HepG2 (cell line): Measurements from ENCODE around the gene ZNF343. TPM values are rescaled to one million over a fixed set of nuclear protein-coding genes. Genes with fewer than 3 reads are reported as not detected.

ENCODE experiments used
- CCAR2 ChIP-seq: fragments of 200-400 bp; formaldehyde crosslinking; optimal IDR thresholded peaks from 2 replicates; pipeline ENCODE3; 2018; ENCODE audit warnings: low read depth, mild to moderate bottlenecking, low read length, moderate library complexity
- HCFC1 ChIP-seq: fragments of 150-350 bp; IDR thresholded peaks from 2 replicates; pipeline ENCODE4 v1.6.1; 2014; ENCODE audit warnings: low read depth, low read length
- ISL2 ChIP-seq: sonication (generic); formaldehyde crosslinking; IDR thresholded peaks from 2 replicates; pipeline ENCODE4 v1.5.0; 2020; ENCODE audit warnings: missing genetic modification reagents
- NFYC ChIP-seq: IDR thresholded peaks from 2 replicates; pipeline ENCODE4 v1.6.1; 2016; ENCODE audit warnings: missing genetic modification reagents, missing compliant biosample characterization
- PREB ChIP-seq: sonication (generic); formaldehyde crosslinking; IDR thresholded peaks from 2 replicates; pipeline ENCODE4 v1.4.0; 2020; ENCODE audit warnings: missing genetic modification reagents
- RAD21 ChIP-seq: fragments of 450-650 bp; formaldehyde crosslinking; IDR thresholded peaks from 2 replicates; pipeline ENCODE4 v1.5.0; 2020; ENCODE audit warnings: mild to moderate bottlenecking
- SKIL ChIP-seq: sonication (generic); formaldehyde crosslinking; IDR thresholded peaks from 2 replicates; pipeline ENCODE4 v1.8.0; 2022; ENCODE audit warnings: missing genetic modification reagents, mild to moderate bottlenecking, moderate library complexity, borderline replicate concordance
- ZKSCAN5 ChIP-seq: sonication (generic); formaldehyde crosslinking; IDR thresholded peaks from 2 replicates; pipeline ENCODE4 v1.5.1; 2020; ENCODE audit warnings: mild to moderate bottlenecking, missing genetic modification reagents
- ZNF407 ChIP-seq: sonication (generic); formaldehyde crosslinking; IDR thresholded peaks from one replicate; pipeline ENCODE4 v1.5.1; 2020; ENCODE audit warnings: mild to moderate bottlenecking, missing genetic modification reagents; ENCODE audit errors: not compliant biosample characterization
- polyA plus RNA-seq, 8 experiments: library from polyadenylated mRNA; depleted of rRNA in 3 of 8; stranded (reverse) in 7 of 8; unstranded in 1 of 8; fragments of >200 nt; fragmentation: Illumina TruSeq in 4 of 8; extraction: Trizol in 4 of 8; gene quantifications; 2 replicates each; pipeline versions ENCODE4 v1.2.1 to v1.2.3, GENCODE V29; 2011 to 2016; ENCODE audit warnings: low read depth in 4 of 8, missing spikeins in 1 of 8, mixed read lengths in 1 of 8; ENCODE audit not compliant: insufficient read depth in 1 of 8
- total RNA-seq, 5 experiments: library from RNA; depleted of rRNA; stranded (reverse); fragments of >200 nt; fragmentation: Illumina TruSeq; extraction: Trizol; gene quantifications; 2 replicates each; pipeline ENCODE4 v1.2.3, GENCODE V29; 2016; ENCODE audit warnings: low read depth in 1 of 5
- TF ChIP-seq, protein P1 (sequence below): IDR thresholded peaks from 2 replicates; pipeline ENCODE4 v1.6.1; 2016; ENCODE audit warnings: missing compliant biosample characterization, missing genetic modification reagents, borderline replicate concordance
- TF ChIP-seq, protein P2 (sequence below): sonication (generic); formaldehyde crosslinking; IDR thresholded peaks from 2 replicates; pipeline ENCODE4 v1.5.0; 2020; ENCODE audit warnings: mild to moderate bottlenecking, missing genetic modification reagents
- TF ChIP-seq, protein P3 (sequence below): sonication (generic); formaldehyde crosslinking; IDR thresholded peaks from 2 replicates; pipeline ENCODE4 v1.8.1; 2023; ENCODE audit warnings: missing genetic modification reagents, mild to moderate bottlenecking, borderline replicate concordance

Gene ZNF343
- total and polyA plus RNA-seq, 2 of the 13 experiments (the other 11 are each of a cell fraction or from before 2014, with no cell fraction given), result 16.4 to 22.1 TPM

DNA sequence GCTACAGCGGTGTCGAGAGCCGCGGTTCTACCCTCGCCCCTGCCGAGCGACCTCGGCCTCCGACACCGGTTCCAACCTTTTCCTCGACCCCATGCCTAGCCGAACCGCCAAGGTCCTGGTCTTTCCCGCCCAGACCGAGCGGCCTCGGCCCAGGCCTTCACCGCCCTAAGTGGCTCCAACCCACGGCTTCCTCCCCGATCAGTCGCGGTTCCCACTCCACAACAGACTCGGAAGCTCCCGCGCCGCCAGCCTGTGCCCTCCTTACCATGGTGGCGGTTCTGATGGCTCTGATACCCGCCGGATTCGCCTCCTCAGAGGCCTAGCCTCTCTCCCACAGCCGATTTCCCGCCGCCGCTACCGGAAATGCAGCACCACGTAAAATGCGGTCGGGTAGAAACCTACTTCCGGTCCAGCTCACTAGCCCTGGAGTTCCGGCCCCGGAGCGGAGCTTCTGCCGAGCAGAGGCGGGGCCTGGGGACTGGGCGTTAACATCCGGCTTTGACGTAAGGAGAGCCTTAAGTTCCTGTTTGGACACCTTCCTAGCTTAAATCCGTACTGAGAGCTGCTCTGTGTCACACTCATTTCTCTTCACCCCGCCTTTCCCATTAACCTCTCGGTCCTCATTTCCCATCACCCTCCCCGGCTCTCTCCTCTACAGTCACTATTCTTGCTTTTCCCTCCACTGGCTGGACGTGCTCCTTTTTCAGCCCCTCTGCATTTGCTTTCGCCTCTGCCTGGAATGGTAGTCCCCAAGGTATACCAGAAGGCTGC is 38.1 kb downstream of the ZNF343 start, which contains the start of gene SNRPB (continued):
- peak; percentile 52 for TF ChIP-seq SKIL (CRISPR knock-in tag)
- TF ChIP-seq, protein P1, sequence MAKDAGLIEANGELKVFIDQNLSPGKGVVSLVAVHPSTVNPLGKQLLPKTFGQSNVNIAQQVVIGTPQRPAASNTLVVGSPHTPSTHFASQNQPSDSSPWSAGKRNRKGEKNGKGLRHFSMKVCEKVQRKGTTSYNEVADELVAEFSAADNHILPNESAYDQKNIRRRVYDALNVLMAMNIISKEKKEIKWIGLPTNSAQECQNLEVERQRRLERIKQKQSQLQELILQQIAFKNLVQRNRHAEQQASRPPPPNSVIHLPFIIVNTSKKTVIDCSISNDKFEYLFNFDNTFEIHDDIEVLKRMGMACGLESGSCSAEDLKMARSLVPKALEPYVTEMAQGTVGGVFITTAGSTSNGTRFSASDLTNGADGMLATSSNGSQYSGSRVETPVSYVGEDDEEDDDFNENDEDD, result peak; percentile 100
- TF ChIP-seq NFYC (CRISPR knock-in tag), result peak; percentile 66
- TF ChIP-seq HCFC1, result peak; percentile 86
- peak; percentile 68 for TF ChIP-seq CCAR2
- TF ChIP-seq, protein P2, sequence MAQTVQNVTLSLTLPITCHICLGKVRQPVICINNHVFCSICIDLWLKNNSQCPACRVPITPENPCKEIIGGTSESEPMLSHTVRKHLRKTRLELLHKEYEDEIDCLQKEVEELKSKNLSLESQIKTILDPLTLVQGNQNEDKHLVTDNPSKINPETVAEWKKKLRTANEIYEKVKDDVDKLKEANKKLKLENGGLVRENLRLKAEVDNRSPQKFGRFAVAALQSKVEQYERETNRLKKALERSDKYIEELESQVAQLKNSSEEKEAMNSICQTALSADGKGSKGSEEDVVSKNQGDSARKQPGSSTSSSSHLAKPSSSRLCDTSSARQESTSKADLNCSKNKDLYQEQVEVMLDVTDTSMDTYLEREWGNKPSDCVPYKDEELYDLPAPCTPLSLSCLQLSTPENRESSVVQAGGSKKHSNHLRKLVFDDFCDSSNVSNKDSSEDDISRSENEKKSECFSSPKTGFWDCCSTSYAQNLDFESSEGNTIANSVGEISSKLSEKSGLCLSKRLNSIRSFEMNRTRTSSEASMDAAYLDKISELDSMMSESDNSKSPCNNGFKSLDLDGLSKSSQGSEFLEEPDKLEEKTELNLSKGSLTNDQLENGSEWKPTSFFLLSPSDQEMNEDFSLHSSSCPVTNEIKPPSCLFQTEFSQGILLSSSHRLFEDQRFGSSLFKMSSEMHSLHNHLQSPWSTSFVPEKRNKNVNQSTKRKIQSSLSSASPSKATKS, result peak; percentile 100
- TF ChIP-seq ISL2 (CRISPR knock-in tag), result peak; percentile 90
- TF ChIP-seq PREB (CRISPR knock-in tag), result peak; percentile 94
- TF ChIP-seq RAD21, result peak; percentile 71
- peak; percentile 100 for TF ChIP-seq ZNF407 (CRISPR knock-in tag)
- TF ChIP-seq, protein P3, sequence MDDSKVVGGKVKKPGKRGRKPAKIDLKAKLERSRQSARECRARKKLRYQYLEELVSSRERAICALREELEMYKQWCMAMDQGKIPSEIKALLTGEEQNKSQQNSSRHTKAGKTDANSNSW (CRISPR knock-in tag), result peak; percentile 83
- TF ChIP-seq ZKSCAN5 (CRISPR knock-in tag), result peak; percentile 35; the same call in 1 of the 2 replicates
